HG03442 (cell line): Measurements from ENCODE around the gene BEND3.
"Not testable (repeated sequence)": the region's sequence is repeated elsewhere in the genome, so short reads cannot be mapped to it uniquely, and the experiment has no call there.

Experiments
- ATAC-seq: cut with Tn5 transposase; IDR thresholded peaks from one replicate; pipeline ENCODE4 v1.9.1; 2021; ENCODE audit warnings: mild to moderate bottlenecking, moderate library complexity; ENCODE audit not compliant: unreplicated experiment

Gene BEND3

GRCh38 chr6:107121964-107122495 is 6.7 kb upstream of the BEND3 start:
- no peak for ATAC-seq

- ATAC-seq: no peak
Observed at GRCh38 chr6:107121266-107121665, 6.0 kb upstream of the BEND3 start.

- ATAC-seq: no peak
Observed at GRCh38 chr6:107120404-107120803, 5.1 kb upstream of the BEND3 start.

- ATAC-seq: no peak
Observed at GRCh38 chr6:107118976-107119375, 3.7 kb upstream of the BEND3 start.

GRCh38 chr6:107118540-107118939 is 3.2 kb upstream of the BEND3 start:
- ATAC-seq: not testable (repeated sequence)

- ATAC-seq: no peak
Observed at GRCh38 chr6:107116931-107117330, 1.6 kb upstream of the BEND3 start.

GRCh38 chr6:107116328-107116892 is 1.1 kb upstream of the BEND3 start:
- ATAC-seq: no peak

- ATAC-seq: peak; percentile 21
Observed at GRCh38 chr6:107115695-107116327, 496 bp upstream of the BEND3 start.

- ATAC-seq: peak; percentile 64
Observed at GRCh38 chr6:107114213-107114925, 946 bp downstream of the BEND3 start.

- ATAC-seq: no peak
Observed at GRCh38 chr6:107110200-107110599, 5.1 kb downstream of the BEND3 start.

GRCh38 chr6:107108201-107108890 is 7.0 kb downstream of the BEND3 start:
- no peak for ATAC-seq

- no peak for ATAC-seq
Observed at GRCh38 chr6:107107791-107108190, 7.5 kb downstream of the BEND3 start.

- ATAC-seq: no peak
Observed at GRCh38 chr6:107106165-107106564, 9.2 kb downstream of the BEND3 start.

GRCh38 chr6:107105511-107106116 is 9.7 kb downstream of the BEND3 start:
- ATAC-seq: no peak

GRCh38 chr6:107103082-107103481 is 12.2 kb downstream of the BEND3 start:
- ATAC-seq: no peak

- ATAC-seq: no peak
Observed at GRCh38 chr6:107102414-107102805, 12.9 kb downstream of the BEND3 start.

- ATAC-seq: no peak
Observed at GRCh38 chr6:107101686-107102413, 13.5 kb downstream of the BEND3 start.

- no peak for ATAC-seq
Observed at GRCh38 chr6:107101211-107101610, 14.1 kb downstream of the BEND3 start.

GRCh38 chr6:107098436-107099307 is 16.6 kb downstream of the BEND3 start:
- no peak for ATAC-seq
